Subcutaneous abdominal adipose tissue (tissue), 5 donors: ENCODE data around the gene ST8SIA5.

ENCODE experiments used
- H3K27ac ChIP-seq: one replicate; pipeline ENCODE4 v1.7.0; 2013; ENCODE audit warnings: low read depth, mild to moderate bottlenecking, inconsistent platforms, low read length, moderate library complexity
- H3K27me3 ChIP-seq, 5 donors: one replicate each; pipeline ENCODE4 v1.7.0; 2013; ENCODE audit warnings: low read length in 5 of 5, inconsistent platforms in 1 of 5; ENCODE audit not compliant: control insufficient read depth in 5 of 5, insufficient read depth in 4 of 5
- H3K36me3 ChIP-seq, 5 donors: one replicate each; pipeline ENCODE4 v1.7.0; 2013; ENCODE audit warnings: low read length in 5 of 5; ENCODE audit not compliant: control insufficient read depth in 5 of 5, insufficient read depth in 5 of 5
- H3K4me1 ChIP-seq, 5 donors: one replicate each; pipeline ENCODE4 v1.7.0; 2013; ENCODE audit warnings: low read length in 5 of 5, mild to moderate bottlenecking in 3 of 5, moderate library complexity in 1 of 5; ENCODE audit not compliant: control insufficient read depth in 5 of 5, insufficient read depth in 5 of 5
- H3K4me3 ChIP-seq, 5 donors: one replicate each; pipeline ENCODE4 v1.7.0; 2013; ENCODE audit warnings: low read length in 5 of 5, low read depth in 1 of 5
- H3K9ac ChIP-seq, 5 donors: one replicate each; pipeline ENCODE4 v1.7.0; 2013; ENCODE audit warnings: low read length in 5 of 5, mild to moderate bottlenecking in 4 of 5, moderate library complexity in 3 of 5
- H3K9me3 ChIP-seq, 5 donors: one replicate each; pipeline ENCODE4 v1.7.0; 2013; ENCODE audit warnings: low read length in 5 of 5; ENCODE audit not compliant: control insufficient read depth in 5 of 5
- donor health status: healthy.
- donor health status: healthy.
- donor health status: healthy.
- donor health status: healthy.
- donor health status: healthy.

Gene ST8SIA5

GRCh38 chr18:46646468-46646867 is 110.4 kb downstream of the ST8SIA5 start:
- H3K9me3 ChIP-seq: no peaks in the 10 kb centered on the region
- H3K4me1 ChIP-seq: no peaks in the 10 kb centered on the region
- H3K36me3 ChIP-seq: no peaks in the 10 kb centered on the region
- no peak overlapping the region for H3K9ac ChIP-seq
- H3K27ac ChIP-seq: no peak overlapping the region
- peaks cover 0 to 5% (median 0%) of the 10 kb centered on the region in 5 donors for H3K27me3 ChIP-seq
- no peak overlapping the region for H3K4me3 ChIP-seq

- H3K36me3 ChIP-seq: no peaks in the 10 kb centered on the region
- H3K9ac ChIP-seq: no peak overlapping the region
- H3K4me1 ChIP-seq: no peaks in the 10 kb centered on the region
- H3K27ac ChIP-seq: no peak overlapping the region
- H3K4me3 ChIP-seq: no peak overlapping the region
- no peaks in the 10 kb centered on the region for H3K9me3 ChIP-seq
- peaks cover 0 to 4% (median 0%) of the 10 kb centered on the region in 5 donors for H3K27me3 ChIP-seq
Measured at GRCh38 chr18:46642561-46642960, 114.3 kb downstream of the ST8SIA5 start.

GRCh38 chr18:46641917-46642316 is 114.9 kb downstream of the ST8SIA5 start:
- Histone ChIP-seq H3K9ac (no peak overlapping the region), H3K9me3 (no peaks in the 10 kb centered on the region), H3K27me3 (peaks cover 0 to 4% (median 0%) of the 10 kb centered on the region in 5 donors), H3K27ac (no peak overlapping the region), H3K4me1 (no peaks in the 10 kb centered on the region), H3K36me3 (no peaks in the 10 kb centered on the region), H3K4me3 (no peak overlapping the region)

- Histone ChIP-seq H3K4me1 (no peaks in the 10 kb centered on the region), H3K27me3 (peaks cover 0 to 4% (median 0%) of the 10 kb centered on the region in 5 donors), H3K9me3 (no peaks in the 10 kb centered on the region), H3K27ac (no peak overlapping the region), H3K4me3 (no peak overlapping the region), H3K36me3 (no peaks in the 10 kb centered on the region), H3K9ac (no peak overlapping the region)
Measured at GRCh38 chr18:46639386-46639785, 117.5 kb downstream of the ST8SIA5 start.

- H3K4me3 ChIP-seq: no peak overlapping the region
Measured at GRCh38 chr18:46636040-46636630, 120.7 kb downstream of the ST8SIA5 start.

GRCh38 chr18:46632401-46633071 is 124.3 kb downstream of the ST8SIA5 start:
- peaks cover 0 to 9% (median 0%) of the 10 kb centered on the region in 5 donors for H3K27me3 ChIP-seq
- no peaks in the 10 kb centered on the region for H3K36me3 ChIP-seq
- H3K27ac ChIP-seq: no peak overlapping the region
- no peak overlapping the region for H3K4me3 ChIP-seq
- H3K9me3 ChIP-seq: peaks cover 0 to 5% (median 2%) of the 10 kb centered on the region in 5 donors
- no peaks in the 10 kb centered on the region for H3K4me1 ChIP-seq
- no peak overlapping the region for H3K9ac ChIP-seq

More at GRCh38 chr18:46636040-46636630, 120.7 kb downstream of the ST8SIA5 start:
- Histone ChIP-seq H3K9ac (no peak overlapping the region), H3K4me1 (no peaks in the 10 kb centered on the region), H3K36me3 (no peaks in the 10 kb centered on the region), H3K27me3 (peaks cover 0 to 4% (median 2%) of the 10 kb centered on the region in 5 donors), H3K9me3 (peaks cover 0 to 5% (median 2%) of the 10 kb centered on the region in 5 donors), H3K27ac (no peak overlapping the region)

- Histone ChIP-seq H3K27ac (no peak overlapping the region), H3K9ac (no peak overlapping the region), H3K27me3 (peaks cover 0 to 8% (median 0%) of the 10 kb centered on the region in 5 donors), H3K4me3 (no peak overlapping the region), H3K36me3 (no peaks in the 10 kb centered on the region), H3K4me1 (no peaks in the 10 kb centered on the region), H3K9me3 (peaks cover 0 to 5% (median 2%) of the 10 kb centered on the region in 5 donors)
Measured at GRCh38 chr18:46630991-46631390, 125.9 kb downstream of the ST8SIA5 start.

- no peaks in the 10 kb centered on the region for H3K36me3 ChIP-seq
- no peaks in the 10 kb centered on the region for H3K4me1 ChIP-seq
Measured at GRCh38 chr18:46630160-46630559, 126.7 kb downstream of the ST8SIA5 start.

GRCh38 chr18:46629361-46629760 is 127.5 kb downstream of the ST8SIA5 start:
- H3K27ac ChIP-seq: no peak overlapping the region
- peaks cover 0 to 5% (median 2%) of the 10 kb centered on the region in 5 donors for H3K9me3 ChIP-seq
- H3K27me3 ChIP-seq: peaks cover 0 to 11% (median 3%) of the 10 kb centered on the region in 5 donors
- no peaks in the 10 kb centered on the region for H3K36me3 ChIP-seq
- H3K9ac ChIP-seq: no peak overlapping the region
- no peak overlapping the region for H3K4me3 ChIP-seq
- no peaks in the 10 kb centered on the region for H3K4me1 ChIP-seq

More at GRCh38 chr18:46630160-46630559, 126.7 kb downstream of the ST8SIA5 start:
- Histone ChIP-seq H3K27me3 (peaks cover 0 to 9% (median 0%) of the 10 kb centered on the region in 5 donors), H3K9me3 (peaks cover 0 to 5% (median 2%) of the 10 kb centered on the region in 5 donors), H3K9ac (no peak overlapping the region), H3K27ac (no peak overlapping the region), H3K4me3 (no peak overlapping the region)

- Histone ChIP-seq H3K27me3 (peaks cover 0 to 15% (median 4%) of the 10 kb centered on the region in 5 donors), H3K36me3 (no peaks in the 10 kb centered on the region)
Measured at GRCh38 chr18:46628206-46628605, 128.6 kb downstream of the ST8SIA5 start.

More at GRCh38 chr18:46628206-46628605, 128.6 kb downstream of the ST8SIA5 start:
- H3K9ac ChIP-seq: no peak overlapping the region
- H3K9me3 ChIP-seq: peaks cover 0 to 3% (median 0%) of the 10 kb centered on the region in 5 donors
- H3K27ac ChIP-seq: no peak overlapping the region
- H3K4me3 ChIP-seq: no peak overlapping the region
- H3K4me1 ChIP-seq: peaks cover 0 to 11% (median 9%) of the 10 kb centered on the region in 5 donors
